SW480 (cell line): ENCODE measurements around the gene SCAP.
A peak's percentile ranks its signal among the peaks of the same experiment; 100 is the strongest.

ENCODE experiments used
- DNase-seq: peaks from one replicate; pipeline ENCODE4 v3.0.0-alpha.2; 2016; ENCODE audit warnings: low spot score

Gene SCAP

GRCh38 chr3:47430606-47431005, 45.1 kb downstream of the SCAP start:
- no peak for DNase-seq

GRCh38 chr3:47429476-47430270, 46.1 kb downstream of the SCAP start:
- no peak for DNase-seq

- DNase-seq, result no peak
Observed at GRCh38 chr3:47428662-47429061, 47.1 kb downstream of the SCAP start.

- no peak for DNase-seq
Observed at GRCh38 chr3:47427866-47428265, 47.9 kb downstream of the SCAP start.

GRCh38 chr3:47425959-47426358, 49.8 kb downstream of the SCAP start:
- DNase-seq, result no peak

GRCh38 chr3:47425383-47425778, 50.4 kb downstream of the SCAP start:
- no peak for DNase-seq

- DNase-seq, result no peak
Observed at GRCh38 chr3:47424434-47425382, 51.0 kb downstream of the SCAP start.

- DNase-seq, result no peak
Observed at GRCh38 chr3:47423548-47424145, 52.1 kb downstream of the SCAP start.

GRCh38 chr3:47422743-47423142, 53.0 kb downstream of the SCAP start:
- no peak for DNase-seq

GRCh38 chr3:47421741-47422649, 53.7 kb downstream of the SCAP start:
- DNase-seq, result peak; percentile 33

- DNase-seq, result peak; percentile 78
Observed at GRCh38 chr3:47420511-47421484, 54.9 kb downstream of the SCAP start.

GRCh38 chr3:47420044-47420430, 55.7 kb downstream of the SCAP start:
- no peak for DNase-seq

GRCh38 chr3:47419083-47420043, 56.4 kb downstream of the SCAP start:
- DNase-seq, result no peak

- no peak for DNase-seq
Observed at GRCh38 chr3:47418167-47419082, 57.3 kb downstream of the SCAP start.

GRCh38 chr3:47416041-47416440, 59.7 kb downstream of the SCAP start:
- no peak for DNase-seq

- DNase-seq, result no peak
Observed at GRCh38 chr3:47414666-47415587, 60.8 kb downstream of the SCAP start.

- no peak for DNase-seq
Observed at GRCh38 chr3:47414161-47414564, 61.6 kb downstream of the SCAP start.
